ENCODE results near the gene MPRIP. TPM values are rescaled to one million over a fixed set of nuclear protein-coding genes. Genes with fewer than 3 reads are reported as not detected.
A peak's percentile ranks its signal among the peaks of the same experiment; 100 is the strongest.

Gene MPRIP
- total and polyA plus RNA-seq, 2 of the 13 experiments (the other 11 are each of a cell fraction or from before 2014, with no cell fraction given), result 50.2 to 52.4 TPM

- TF ChIP-seq ZNF281 (CRISPR knock-in tag; IDR thresholded peaks at IDR 0.05; ENCODE audit: borderline replicate concordance) (no peak), NCOA1 (CRISPR knock-in tag; IDR thresholded peaks at IDR 0.05) (no peak), TOPORS (CRISPR knock-in tag; IDR thresholded peaks at IDR 0.05) (no peak), ZNF333 (CRISPR knock-in tag; IDR thresholded peaks at IDR 0.05; ENCODE audit: borderline replicate concordance) (no peak), ZNF598 (CRISPR knock-in tag; IDR thresholded peaks at IDR 0.05; ENCODE audit: borderline replicate concordance) (no peak), FOXJ3 (CRISPR knock-in tag; IDR thresholded peaks at IDR 0.05; ENCODE audit: borderline replicate concordance) (no peak), RCOR2 (CRISPR knock-in tag; IDR thresholded peaks at IDR 0.05) (no peak), KAT7 (CRISPR knock-in tag; IDR thresholded peaks at IDR 0.05; ENCODE audit: borderline replicate concordance) (no peak), ZFAT (CRISPR knock-in tag; conservative IDR thresholded peaks at IDR 0.05) (no peak; the same call in 1 of the 2 replicates), ZNF431 (CRISPR knock-in tag; IDR thresholded peaks at IDR 0.05; ENCODE audit: borderline replicate concordance, low read depth) (no peak), SATB2 (CRISPR knock-in tag; IDR thresholded peaks at IDR 0.05) (no peak), ZNF569 (CRISPR knock-in tag; IDR thresholded peaks at IDR 0.05; ENCODE audit: borderline replicate concordance) (no peak), HNRNPK (IDR thresholded peaks at IDR 0.05; ENCODE audit: low read depth, low read length, poor library complexity, severe bottlenecking) (no peak), NAIF1 (CRISPR knock-in tag; IDR thresholded peaks at IDR 0.05; ENCODE audit: borderline replicate concordance) (peak; percentile 67; the same call in 1 of the 2 replicates), ZNF766 (CRISPR knock-in tag; IDR thresholded peaks at IDR 0.05; ENCODE audit: borderline replicate concordance) (no peak), SNAPC2 (CRISPR knock-in tag; IDR thresholded peaks at IDR 0.05) (no peak)
- TF ChIP-seq, protein P1, sequence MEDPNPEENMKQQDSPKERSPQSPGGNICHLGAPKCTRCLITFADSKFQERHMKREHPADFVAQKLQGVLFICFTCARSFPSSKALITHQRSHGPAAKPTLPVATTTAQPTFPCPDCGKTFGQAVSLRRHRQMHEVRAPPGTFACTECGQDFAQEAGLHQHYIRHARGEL (CRISPR knock-in tag; IDR thresholded peaks at IDR 0.05), result no peak
- TF ChIP-seq, protein P2, sequence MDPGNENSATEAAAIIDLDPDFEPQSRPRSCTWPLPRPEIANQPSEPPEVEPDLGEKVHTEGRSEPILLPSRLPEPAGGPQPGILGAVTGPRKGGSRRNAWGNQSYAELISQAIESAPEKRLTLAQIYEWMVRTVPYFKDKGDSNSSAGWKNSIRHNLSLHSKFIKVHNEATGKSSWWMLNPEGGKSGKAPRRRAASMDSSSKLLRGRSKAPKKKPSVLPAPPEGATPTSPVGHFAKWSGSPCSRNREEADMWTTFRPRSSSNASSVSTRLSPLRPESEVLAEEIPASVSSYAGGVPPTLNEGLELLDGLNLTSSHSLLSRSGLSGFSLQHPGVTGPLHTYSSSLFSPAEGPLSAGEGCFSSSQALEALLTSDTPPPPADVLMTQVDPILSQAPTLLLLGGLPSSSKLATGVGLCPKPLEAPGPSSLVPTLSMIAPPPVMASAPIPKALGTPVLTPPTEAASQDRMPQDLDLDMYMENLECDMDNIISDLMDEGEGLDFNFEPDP (CRISPR knock-in tag; conservative IDR thresholded peaks at IDR 0.05), result no peak
- TF ChIP-seq, protein P3, sequence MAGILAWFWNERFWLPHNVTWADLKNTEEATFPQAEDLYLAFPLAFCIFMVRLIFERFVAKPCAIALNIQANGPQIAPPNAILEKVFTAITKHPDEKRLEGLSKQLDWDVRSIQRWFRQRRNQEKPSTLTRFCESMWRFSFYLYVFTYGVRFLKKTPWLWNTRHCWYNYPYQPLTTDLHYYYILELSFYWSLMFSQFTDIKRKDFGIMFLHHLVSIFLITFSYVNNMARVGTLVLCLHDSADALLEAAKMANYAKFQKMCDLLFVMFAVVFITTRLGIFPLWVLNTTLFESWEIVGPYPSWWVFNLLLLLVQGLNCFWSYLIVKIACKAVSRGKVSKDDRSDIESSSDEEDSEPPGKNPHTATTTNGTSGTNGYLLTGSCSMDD (CRISPR knock-in tag; IDR thresholded peaks at IDR 0.05), result 0 out of 2 replicates have a peak, but pooled peaks have one; percentile 49
Observed at GRCh38 chr17:17205368-17206123, 163.3 kb downstream of the MPRIP start (continued).
